ENCODE measurements around the gene KRTAP10-3.
"Not testable (repeated sequence)": the region's sequence is repeated elsewhere in the genome, so short reads cannot be mapped to it uniquely, and the experiment has no call there.

The KRTAP10-3 gene

DNA sequence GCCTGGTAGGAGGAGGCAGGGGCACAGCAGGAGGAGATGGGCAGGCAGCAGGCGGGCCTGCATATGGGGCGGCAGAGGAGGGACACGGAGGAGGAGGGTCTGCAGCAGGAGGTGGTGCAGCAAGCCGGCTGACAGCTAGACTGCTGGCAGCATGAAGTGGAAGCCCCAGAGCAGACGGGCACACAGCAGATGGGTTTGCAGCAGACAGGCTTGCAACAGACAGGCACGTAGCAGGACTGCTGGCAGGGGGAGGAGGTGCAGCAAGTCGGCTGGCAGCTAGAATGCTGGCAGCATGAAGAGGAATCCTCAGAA is 21.2 kb upstream of the KRTAP10-3 start:
- DNase-seq (ENCODE audit: low read depth) = no peak
- no peak for TF ChIP-seq CTCF (IDR thresholded peaks at IDR 0.05; ENCODE audit: control insufficient read depth, extremely low read depth, insufficient read depth)
- no peak overlapping the region for H3K4me3 ChIP-seq (ENCODE audit: low read depth, low read length)

- TF ChIP-seq CTCF (IDR thresholded peaks at IDR 0.05; ENCODE audit: control insufficient read depth, extremely low read depth, insufficient read depth) = no peak
- no peak for DNase-seq (ENCODE audit: low read depth)
These were observed 20.6 kb upstream of the KRTAP10-3 start for GRCh38 chr21:44579056-44579832.

GRCh38 chr21:44578371-44579055 is 19.9 kb upstream of the KRTAP10-3 start:
- no peak overlapping the region for H3K4me3 ChIP-seq (ENCODE audit: low read depth, low read length)
- no peak for DNase-seq (ENCODE audit: low read depth)
- no peak for TF ChIP-seq CTCF (IDR thresholded peaks at IDR 0.05; ENCODE audit: control insufficient read depth, extremely low read depth, insufficient read depth)

More at GRCh38 chr21:44579056-44579832, 20.6 kb upstream of the KRTAP10-3 start:
- no peak overlapping the region for H3K4me3 ChIP-seq (ENCODE audit: low read depth, low read length)

GRCh38 chr21:44576025-44576420 is 17.4 kb upstream of the KRTAP10-3 start:
- H3K4me3 ChIP-seq (ENCODE audit: low read depth, low read length) = no peak overlapping the region
- DNase-seq (ENCODE audit: low read depth) = no peak
- no peak for TF ChIP-seq CTCF (IDR thresholded peaks at IDR 0.05; ENCODE audit: control insufficient read depth, extremely low read depth, insufficient read depth)

GRCh38 chr21:44575307-44576024 is 16.9 kb upstream of the KRTAP10-3 start:
- DNase-seq (ENCODE audit: low read depth) = no peak
- TF ChIP-seq CTCF (IDR thresholded peaks at IDR 0.05; ENCODE audit: control insufficient read depth, extremely low read depth, insufficient read depth) = no peak
- no peak overlapping the region for H3K4me3 ChIP-seq (ENCODE audit: low read depth, low read length)

DNA sequence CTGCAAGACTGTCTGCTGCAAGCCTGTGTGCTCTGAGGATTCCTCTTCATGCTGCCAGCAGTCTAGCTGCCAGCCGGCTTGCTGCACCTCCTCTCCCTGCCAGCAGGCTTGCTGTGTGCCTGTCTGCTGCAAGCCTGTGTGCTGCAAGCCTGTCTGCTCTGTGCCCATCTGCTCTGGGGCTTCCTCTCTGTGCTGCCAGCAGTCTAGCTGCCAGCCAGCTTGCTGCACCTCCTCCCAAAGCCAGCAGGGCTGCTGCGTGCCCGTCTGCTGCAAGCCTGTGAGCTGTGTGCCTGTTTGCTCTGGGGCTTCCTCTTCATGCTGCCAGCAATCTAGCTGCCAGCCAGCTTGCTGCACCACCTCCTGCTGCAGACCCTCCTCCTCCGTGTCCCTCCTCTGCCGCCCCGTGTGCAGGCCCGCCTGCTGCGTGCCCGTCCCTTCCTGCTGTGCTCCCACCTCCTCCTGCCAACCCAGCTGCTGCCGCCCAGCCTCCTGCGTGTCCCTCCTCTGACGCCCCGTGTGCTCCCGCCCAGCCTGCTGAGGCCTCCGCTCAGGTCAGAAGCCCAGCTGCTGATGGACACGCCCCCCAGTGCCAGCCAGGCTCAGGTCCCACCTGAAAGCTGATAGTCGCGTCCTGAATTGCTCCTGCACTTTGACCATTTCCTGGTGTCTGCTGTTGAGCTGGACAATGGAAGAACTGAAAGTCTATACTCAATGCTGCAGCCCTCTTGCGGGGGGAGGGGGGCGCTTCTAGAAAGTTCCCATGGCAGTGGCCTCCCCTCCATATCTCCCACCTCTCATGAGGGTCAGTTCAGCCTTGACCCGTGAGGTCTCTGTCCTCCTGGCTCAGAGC is 16.1 kb upstream of the KRTAP10-3 start:
- TF ChIP-seq CTCF (IDR thresholded peaks at IDR 0.05; ENCODE audit: control insufficient read depth, extremely low read depth, insufficient read depth) = no peak
- H3K4me3 ChIP-seq (ENCODE audit: low read depth, low read length) = no peak overlapping the region
- no peak for DNase-seq (ENCODE audit: low read depth)

GRCh38 chr21:44573630-44574456 is 15.2 kb upstream of the KRTAP10-3 start, which contains the start of gene KRTAP10-4:
Gene KRTAP10-4, plus strand, starts transcription at chr21:44573729. Its CDS starts 30 bp downstream, at chr21:44573759.
- not testable (repeated sequence) for DNase-seq (ENCODE audit: low read depth); H3K4me3 ChIP-seq (ENCODE audit: low read depth, low read length)
